Fibroblast of pulmonary artery (primary cell): ENCODE data around the gene CDKN1C.

Experiments
- DNase-seq: peaks from one replicate; pipeline ENCODE4 v3.0.0-alpha.2; 2010; ENCODE audit warnings: low read depth
- H3K4me3 ChIP-seq: replicated peaks from 2 replicates; pipeline ENCODE4 v1.5.1; 2011; ENCODE audit warnings: low read depth, mild to moderate bottlenecking, control low read depth, low read length, moderate library complexity
- TF ChIP-seq, protein P1 (sequence below): IDR thresholded peaks from 2 replicates; pipeline ENCODE4 v1.5.1; 2011; ENCODE audit warnings: mild to moderate bottlenecking, control low read depth, low read length, inconsistent platforms; ENCODE audit errors: missing control alignments

The CDKN1C gene

DNA sequence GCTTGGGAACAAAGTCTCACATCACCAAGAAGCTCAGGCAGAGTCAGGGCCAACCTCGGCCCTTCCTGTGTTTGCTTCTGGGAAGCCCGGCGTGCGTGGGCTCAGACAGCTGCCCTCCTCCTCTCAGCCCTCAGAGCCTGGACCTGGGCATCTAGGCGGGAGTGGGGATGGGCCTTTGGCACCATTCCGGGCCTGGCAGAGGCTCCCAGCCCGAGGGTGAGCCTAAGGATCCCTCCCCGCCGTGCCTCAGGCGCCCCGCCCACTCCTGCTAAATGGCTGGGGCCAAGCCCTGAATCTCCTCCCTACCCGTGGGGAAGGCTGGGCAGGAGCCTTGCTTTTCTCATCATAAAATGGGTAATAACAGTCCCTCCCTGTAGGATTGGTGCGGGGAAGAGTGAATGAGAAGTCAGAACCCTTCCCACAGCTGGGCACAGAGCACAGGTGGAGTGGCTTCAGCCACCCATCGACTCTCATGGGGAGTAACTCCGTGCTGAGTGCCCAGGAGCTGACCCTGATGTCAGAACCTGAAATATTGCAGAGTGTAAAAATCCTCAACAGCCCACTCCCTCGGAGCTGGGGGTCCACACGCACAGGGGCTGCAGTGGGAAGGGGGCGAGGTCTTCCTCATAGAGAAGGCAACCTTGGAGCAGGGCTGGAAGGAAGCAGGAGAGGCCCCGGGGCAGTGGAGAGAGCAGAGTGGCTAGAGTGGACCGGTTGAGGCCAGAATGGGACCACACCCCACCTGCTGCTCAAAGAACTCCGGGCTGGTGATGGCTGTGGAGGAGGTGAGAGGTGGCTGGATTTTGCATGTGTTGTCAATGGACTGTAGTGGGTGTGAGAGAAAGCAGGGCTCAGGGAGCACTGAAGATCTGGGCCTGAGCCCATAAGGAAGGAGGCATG, 18.8 kb upstream of the CDKN1C start:
- TF ChIP-seq, protein P1, sequence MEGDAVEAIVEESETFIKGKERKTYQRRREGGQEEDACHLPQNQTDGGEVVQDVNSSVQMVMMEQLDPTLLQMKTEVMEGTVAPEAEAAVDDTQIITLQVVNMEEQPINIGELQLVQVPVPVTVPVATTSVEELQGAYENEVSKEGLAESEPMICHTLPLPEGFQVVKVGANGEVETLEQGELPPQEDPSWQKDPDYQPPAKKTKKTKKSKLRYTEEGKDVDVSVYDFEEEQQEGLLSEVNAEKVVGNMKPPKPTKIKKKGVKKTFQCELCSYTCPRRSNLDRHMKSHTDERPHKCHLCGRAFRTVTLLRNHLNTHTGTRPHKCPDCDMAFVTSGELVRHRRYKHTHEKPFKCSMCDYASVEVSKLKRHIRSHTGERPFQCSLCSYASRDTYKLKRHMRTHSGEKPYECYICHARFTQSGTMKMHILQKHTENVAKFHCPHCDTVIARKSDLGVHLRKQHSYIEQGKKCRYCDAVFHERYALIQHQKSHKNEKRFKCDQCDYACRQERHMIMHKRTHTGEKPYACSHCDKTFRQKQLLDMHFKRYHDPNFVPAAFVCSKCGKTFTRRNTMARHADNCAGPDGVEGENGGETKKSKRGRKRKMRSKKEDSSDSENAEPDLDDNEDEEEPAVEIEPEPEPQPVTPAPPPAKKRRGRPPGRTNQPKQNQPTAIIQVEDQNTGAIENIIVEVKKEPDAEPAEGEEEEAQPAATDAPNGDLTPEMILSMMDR = no peak
- no peak for DNase-seq
- H3K4me3 ChIP-seq = no peak overlapping the region

DNA sequence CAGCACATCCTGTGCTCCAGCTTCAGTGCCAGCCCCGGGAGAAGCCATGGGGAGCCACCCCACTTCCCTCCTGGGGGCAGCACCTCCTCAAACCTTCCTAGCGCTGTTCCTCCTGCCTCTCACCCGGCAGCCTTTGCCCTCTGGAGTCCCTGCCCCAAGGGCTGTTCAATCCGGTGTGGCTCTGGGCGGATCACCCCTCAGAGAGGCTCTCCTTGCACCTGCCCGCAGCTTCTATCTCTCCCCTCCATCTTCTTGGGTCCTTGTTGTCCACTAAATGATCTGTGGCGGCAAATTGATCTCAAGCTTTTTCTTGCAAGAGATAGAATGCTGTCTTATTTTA, 18.1 kb upstream of the CDKN1C start:
- DNase-seq = no peak
- no peak overlapping the region for H3K4me3 ChIP-seq
- TF ChIP-seq, protein P1 = no peak

DNA sequence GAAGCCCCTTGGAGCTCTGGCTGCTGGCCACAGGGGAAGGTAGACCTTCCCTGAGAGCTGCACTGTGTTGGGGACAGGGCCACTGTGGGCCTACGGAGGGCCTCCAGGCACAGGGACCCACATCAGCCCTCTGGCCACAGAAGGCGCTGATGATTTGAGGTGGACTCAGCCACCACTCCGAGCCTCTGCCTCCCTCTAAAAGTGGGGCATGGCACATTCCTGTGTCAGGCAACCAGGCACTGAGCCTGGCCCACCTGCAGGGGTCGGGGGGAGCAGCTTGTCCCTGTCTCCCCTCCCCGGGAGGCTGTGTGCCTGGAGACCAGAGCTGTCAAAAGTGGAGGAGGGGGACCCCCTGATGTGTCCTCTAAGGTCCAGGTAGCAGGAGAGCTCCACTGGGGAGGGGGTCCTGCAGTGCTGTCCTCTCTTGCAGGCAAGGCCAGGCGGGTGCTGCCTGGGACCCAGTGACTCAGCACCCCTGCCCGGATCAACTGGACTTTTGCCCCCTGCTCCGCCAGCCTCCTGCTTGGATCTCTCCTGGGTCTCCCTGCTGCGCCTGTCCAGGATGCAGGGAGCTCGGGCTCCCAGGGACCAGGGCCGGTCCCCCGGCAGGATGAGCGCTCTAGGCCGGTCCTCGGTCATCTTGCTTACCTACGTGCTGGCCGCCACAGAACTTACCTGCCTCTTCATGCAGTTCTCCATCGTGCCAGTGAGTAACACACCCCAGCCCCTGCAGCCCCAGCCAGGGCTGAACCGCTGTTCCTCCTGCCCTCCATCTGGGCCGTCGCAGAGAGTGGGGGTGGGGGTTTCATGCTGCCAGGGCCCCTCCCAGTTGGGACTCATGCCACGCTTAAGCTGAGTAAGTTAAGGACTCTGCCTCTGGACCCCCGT, 17.5 kb upstream of the CDKN1C start:
- TF ChIP-seq, protein P1 = no peak
- DNase-seq = no peak
- H3K4me3 ChIP-seq = peak overlapping the region; percentile 64

DNA sequence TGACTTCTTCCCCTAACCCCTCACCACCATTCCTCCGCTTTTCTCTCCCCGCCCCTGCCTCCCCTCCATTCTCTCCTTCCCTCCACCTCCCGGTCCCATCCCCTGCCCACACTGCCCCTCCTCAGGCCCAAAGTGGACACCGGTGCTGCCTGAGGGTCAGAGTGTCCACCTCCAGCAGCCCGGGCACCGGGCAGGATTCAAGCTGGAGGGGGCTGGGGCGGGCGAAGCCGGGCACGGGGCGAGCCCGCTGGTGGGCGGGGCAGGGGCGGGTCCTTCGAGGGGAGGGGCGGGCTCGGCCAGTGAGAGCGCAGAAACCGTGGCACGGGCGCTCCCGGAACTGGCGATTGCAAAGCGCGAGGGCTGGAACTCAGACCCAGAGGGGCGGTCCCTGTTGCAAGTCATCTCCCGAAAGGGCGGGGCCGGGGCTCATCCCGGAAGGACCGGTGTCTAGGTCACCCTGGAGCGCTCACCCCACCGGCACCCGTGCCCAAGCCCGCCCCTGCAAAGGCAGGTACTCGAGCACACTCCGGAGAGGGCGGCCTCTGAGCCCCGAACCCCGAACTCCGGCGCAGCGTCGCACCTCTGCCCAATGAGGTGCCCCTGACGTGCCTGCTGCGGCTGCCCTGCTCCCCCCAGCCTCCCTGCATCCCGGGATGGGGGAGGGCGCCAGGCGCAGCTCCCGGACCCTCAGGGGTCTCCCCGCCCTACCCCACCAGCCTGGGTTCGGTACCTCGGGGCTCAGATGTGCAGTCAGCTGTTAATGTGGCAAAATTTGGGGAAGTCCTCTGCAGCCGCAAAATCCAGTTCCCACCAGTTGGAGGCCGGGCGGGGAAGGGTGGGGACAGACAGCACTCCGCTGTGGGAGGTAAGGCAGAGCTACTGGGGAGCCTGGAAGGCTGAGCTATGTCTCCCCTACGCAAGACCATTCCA, 16.5 kb upstream of the CDKN1C start:
- TF ChIP-seq, protein P1 = no peak
- peak; percentile 89 for DNase-seq
- peak overlapping the region; percentile 64 for H3K4me3 ChIP-seq

DNA sequence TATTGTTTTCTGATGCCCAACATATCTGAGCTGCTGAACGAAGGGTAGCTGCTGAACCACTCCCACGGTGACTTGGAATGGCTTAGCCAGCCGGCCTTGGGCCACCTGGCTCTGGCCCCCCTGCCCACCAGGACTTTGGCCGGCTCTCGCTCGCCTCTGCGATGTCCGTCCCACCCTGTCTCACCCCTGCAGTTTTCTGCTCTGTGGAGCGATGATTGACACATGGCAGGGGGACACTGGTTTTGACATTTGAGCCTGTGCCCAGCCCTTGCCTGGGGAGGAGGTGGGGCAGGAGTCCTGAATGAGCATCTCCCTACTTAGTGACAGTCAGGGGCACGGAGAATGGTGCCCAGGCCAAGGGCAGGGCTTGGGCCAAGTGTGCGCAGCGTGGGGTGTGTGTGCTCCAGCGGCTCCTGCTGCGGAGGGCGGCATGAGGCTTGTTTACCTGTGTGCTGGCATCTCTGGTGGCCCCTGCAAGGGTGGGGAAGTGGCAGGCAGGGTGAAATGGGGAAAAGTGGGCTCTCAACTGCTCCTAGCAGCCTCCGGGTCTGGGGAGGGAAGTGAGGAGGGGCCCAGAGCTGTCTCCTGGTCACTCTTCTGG, 15.7 kb upstream of the CDKN1C start:
- DNase-seq = no peak
- TF ChIP-seq, protein P1 = no peak
- peak overlapping the region; percentile 64 for H3K4me3 ChIP-seq
